ENCODE data around the gene ATOH8. TPM values are rescaled to one million over a fixed set of nuclear protein-coding genes. Genes with fewer than 3 reads are reported as not detected.

The ATOH8 gene
- total RNA-seq, 1 donor from 2014 or later: 13.7 TPM

GRCh38 chr2:85796341-85797262 lies 42.8 kb downstream of the ATOH8 start:
- Mint-ChIP-seq H3K27me3 (peaks cover 13% of the 10 kb centered on the region), H3K27ac (no peak overlapping the region), H3K4me3 (no peak overlapping the region), H3K36me3 (no peaks in the 10 kb centered on the region), H3K4me1 (ENCODE audit: unreplicated experiment) (peaks cover 51% of the 10 kb centered on the region), H3K9me3 (no peaks in the 10 kb centered on the region)
- TF ChIP-seq CTCF (conservative IDR thresholded peaks at IDR 0.05): no peak
- no peak for DNase-seq (ENCODE audit: extremely low spot score, unreplicated experiment)

GRCh38 chr2:85797263-85797660 lies 43.5 kb downstream of the ATOH8 start:
- no peak for DNase-seq (ENCODE audit: extremely low spot score, unreplicated experiment)
- peaks cover 13% of the 10 kb centered on the region for H3K27me3 Mint-ChIP-seq
- no peaks in the 10 kb centered on the region for H3K9me3 Mint-ChIP-seq
- peaks cover 45% of the 10 kb centered on the region for H3K4me1 Mint-ChIP-seq (ENCODE audit: unreplicated experiment)
- H3K4me3 Mint-ChIP-seq: no peak overlapping the region
- H3K27ac Mint-ChIP-seq: no peak overlapping the region
- TF ChIP-seq CTCF (conservative IDR thresholded peaks at IDR 0.05): no peak
- H3K36me3 Mint-ChIP-seq: no peaks in the 10 kb centered on the region

DNA sequence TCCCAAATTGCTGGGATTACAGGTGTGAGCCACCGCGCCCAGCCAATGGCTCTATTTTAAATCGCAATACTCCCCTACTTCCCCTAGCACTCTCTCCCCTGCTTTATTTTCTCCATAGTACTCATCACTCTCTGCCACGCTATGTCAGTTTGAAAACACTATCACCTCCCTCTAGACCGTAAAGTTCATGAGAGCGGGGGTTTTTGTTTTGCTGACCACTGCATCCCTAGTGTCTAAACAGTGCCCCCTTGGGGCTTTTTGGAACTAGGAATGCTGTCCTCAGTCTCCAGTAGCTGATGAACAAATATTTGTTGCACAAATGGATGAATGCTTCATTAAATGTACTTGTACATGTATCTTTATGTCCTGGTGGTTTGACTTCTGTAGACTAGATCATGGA lies 44.1 kb downstream of the ATOH8 start:
- Mint-ChIP-seq H3K27ac (no peak overlapping the region), H3K4me3 (no peak overlapping the region), H3K27me3 (peaks cover 9% of the 10 kb centered on the region), H3K9me3 (no peaks in the 10 kb centered on the region), H3K36me3 (no peaks in the 10 kb centered on the region), H3K4me1 (ENCODE audit: unreplicated experiment) (peaks cover 38% of the 10 kb centered on the region)
- DNase-seq (ENCODE audit: extremely low spot score, unreplicated experiment): no peak
- TF ChIP-seq CTCF (conservative IDR thresholded peaks at IDR 0.05): peak; percentile 71

DNA sequence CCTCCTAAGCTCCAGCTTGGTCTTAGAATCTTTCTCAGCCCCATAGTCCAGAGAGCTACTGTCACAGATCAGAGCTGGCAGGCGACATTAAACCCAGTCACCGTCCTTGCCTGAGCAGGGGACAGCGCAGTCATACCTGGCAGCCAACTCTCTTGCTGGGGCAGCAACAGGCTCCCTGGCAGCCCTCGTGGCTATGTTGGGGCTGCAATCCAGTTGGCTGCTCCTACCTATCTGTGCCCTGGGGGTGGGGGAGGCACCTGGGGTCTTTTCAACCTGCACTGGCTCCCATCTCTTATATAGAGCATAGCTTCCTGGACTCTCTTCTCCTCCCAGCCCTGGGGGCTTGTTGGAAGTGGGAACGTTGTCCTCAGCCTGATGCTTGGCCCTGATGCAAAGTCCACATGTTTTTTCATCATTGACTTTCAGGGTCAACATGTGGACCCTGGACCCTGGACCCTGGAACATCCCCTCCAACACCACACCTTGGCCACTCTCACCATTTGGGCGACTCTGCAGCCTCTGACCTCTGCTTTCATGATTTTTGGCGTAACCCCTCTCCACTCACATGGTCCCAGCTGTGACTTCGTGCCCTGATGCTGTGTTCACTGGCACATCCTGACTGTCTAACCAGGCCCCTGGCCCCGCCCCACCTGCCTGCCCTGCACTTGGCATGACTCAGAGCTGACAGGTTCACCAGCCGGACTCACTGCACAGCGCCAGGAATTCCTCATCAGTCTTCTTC lies 45.6 kb downstream of the ATOH8 start:
- Mint-ChIP-seq H3K36me3 (no peaks in the 10 kb centered on the region), H3K4me1 (ENCODE audit: unreplicated experiment) (peaks cover 28% of the 10 kb centered on the region)

GRCh38 chr2:85800586-85800985 lies 46.8 kb downstream of the ATOH8 start:
- no peak for DNase-seq (ENCODE audit: extremely low spot score, unreplicated experiment)
- Mint-ChIP-seq H3K36me3 (no peaks in the 10 kb centered on the region), H3K9me3 (no peaks in the 10 kb centered on the region), H3K27ac (no peak overlapping the region), H3K4me3 (no peak overlapping the region), H3K4me1 (ENCODE audit: unreplicated experiment) (peaks cover 19% of the 10 kb centered on the region), H3K27me3 (peaks cover 9% of the 10 kb centered on the region)
- no peak for TF ChIP-seq CTCF (conservative IDR thresholded peaks at IDR 0.05)

More for the DNA sequence above, 45.6 kb downstream of the ATOH8 start:
- no peak for TF ChIP-seq CTCF (conservative IDR thresholded peaks at IDR 0.05)
- Mint-ChIP-seq H3K27me3 (peaks cover 9% of the 10 kb centered on the region), H3K27ac (no peak overlapping the region), H3K9me3 (no peaks in the 10 kb centered on the region), H3K4me3 (no peak overlapping the region)
- DNase-seq (ENCODE audit: extremely low spot score, unreplicated experiment): no peak

All from type B pancreatic cell (in vitro differentiated cells).